ENCODE results near the gene MRPL14. TPM values are rescaled to one million over a fixed set of nuclear protein-coding genes. Genes with fewer than 3 reads are reported as not detected.

Gene MRPL14
- total RNA-seq, 4 donors from 2014 or later = 100 to 180 (median 152) TPM

- H3K4me1 ChIP-seq = peaks cover 90 to 94% of the 10 kb centered on the region in 2 donors
Measured at GRCh38 chr6:44108471-44108870, 18.8 kb downstream of the MRPL14 start.

DNA sequence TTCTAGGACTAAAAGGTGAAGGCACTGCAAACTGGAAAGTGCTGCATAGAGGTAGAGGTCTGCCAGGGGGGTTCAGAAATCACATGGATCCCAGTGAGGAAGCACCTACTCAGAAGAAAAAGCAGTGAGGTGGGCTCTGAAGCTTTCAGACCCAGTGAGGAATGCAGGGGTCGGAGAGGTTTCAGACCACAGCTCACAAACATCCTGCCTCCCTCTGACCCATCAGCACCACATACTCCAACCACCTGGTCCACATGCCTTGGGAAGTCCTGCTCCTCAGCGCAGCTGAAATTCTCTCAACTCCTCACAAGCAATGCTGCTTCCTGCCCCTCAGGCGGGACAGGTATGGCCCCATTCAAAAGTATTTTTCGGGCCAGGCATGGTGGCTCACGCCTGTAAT lies 20.2 kb downstream of the MRPL14 start:
- Histone ChIP-seq H3K9me3 (no peaks in the 10 kb centered on the region), H3K4me3 (no peak overlapping the region), H3K36me3 (peaks cover 0 to 3% of the 10 kb centered on the region in 2 donors), H3K27ac (peak overlapping the region; percentile 88 to 100 (median 95)), H3K27me3 (no peaks in the 10 kb centered on the region), H3K4me1 (peaks cover 80 to 82% of the 10 kb centered on the region in 2 donors)
- ATAC-seq (no peak), DNase-seq (no peak)
- intact Hi-C loops (cut with DNase I; ENCODE audit: low total_unique reads) = loop anchor here (5.0 kb wide), 1 partner anchor 130 kb away; no protein-coding TSS in a partner anchor
- in situ Hi-C loops (cut with MboI; ENCODE audit: low sequenced_read_pairs in 4 of 4) = loop anchor here in 1 of 4 donors (25.0 kb wide), 1 partner anchor 130 kb away; the partner anchor contains the start of gene HSP90AB1
- no peak for TF ChIP-seq CTCF (IDR thresholded peaks at IDR 0.05 in 4 of 5, conservative IDR thresholded peaks at IDR 0.05 in 1 of 5)
- TF ChIP-seq POLR2A (IDR thresholded peaks at IDR 0.05) = no peak

More at GRCh38 chr6:44108471-44108870, 18.8 kb downstream of the MRPL14 start:
- no peak for TF ChIP-seq CTCF (IDR thresholded peaks at IDR 0.05 in 4 of 5, conservative IDR thresholded peaks at IDR 0.05 in 1 of 5)
- TF ChIP-seq POLR2A (IDR thresholded peaks at IDR 0.05) = no peak
- Histone ChIP-seq H3K27ac (peak overlapping the region; percentile 88 to 100 (median 95)), H3K36me3 (peaks cover 0 to 16% of the 10 kb centered on the region in 2 donors), H3K27me3 (no peaks in the 10 kb centered on the region), H3K9me3 (no peaks in the 10 kb centered on the region), H3K4me3 (no peak overlapping the region)
- ATAC-seq (peak in 1 of 2 donors; percentile 29), DNase-seq (no peak)
- in situ Hi-C loops (cut with MboI; ENCODE audit: low sequenced_read_pairs in 4 of 4) = loop anchor here in 1 of 4 donors (25.0 kb wide), 1 partner anchor 129 kb away; the partner anchor contains the start of gene HSP90AB1
- intact Hi-C loops (cut with DNase I; ENCODE audit: low total_unique reads) = loop anchor here (5.0 kb wide), 1 partner anchor 129 kb away; no protein-coding TSS in a partner anchor

GRCh38 chr6:44105993-44106740 lies 21.1 kb downstream of the MRPL14 start:
- H3K9me3 ChIP-seq = no peaks in the 10 kb centered on the region
- in situ Hi-C loops (cut with MboI; ENCODE audit: low sequenced_read_pairs in 4 of 4) = loop anchor here in 1 of 4 donors (25.0 kb wide), 1 partner anchor 131 kb away; the partner anchor contains the start of gene HSP90AB1
- no peaks in the 10 kb centered on the region for H3K36me3 ChIP-seq
- no peak overlapping the region for H3K4me3 ChIP-seq
- intact Hi-C loops (cut with DNase I; ENCODE audit: low total_unique reads) = loop anchor here (5.0 kb wide), 1 partner anchor 131 kb away; no protein-coding TSS in a partner anchor
- no peak for DNase-seq
- ATAC-seq = no peak
- H3K27me3 ChIP-seq = no peaks in the 10 kb centered on the region
- TF ChIP-seq CTCF (IDR thresholded peaks at IDR 0.05 in 4 of 5, conservative IDR thresholded peaks at IDR 0.05 in 1 of 5) = no peak
- no peak for TF ChIP-seq POLR2A (IDR thresholded peaks at IDR 0.05)
- H3K4me1 ChIP-seq = peaks cover 72 to 73% of the 10 kb centered on the region in 2 donors
- peak overlapping the region; percentile 88 to 100 (median 95) for H3K27ac ChIP-seq

DNA sequence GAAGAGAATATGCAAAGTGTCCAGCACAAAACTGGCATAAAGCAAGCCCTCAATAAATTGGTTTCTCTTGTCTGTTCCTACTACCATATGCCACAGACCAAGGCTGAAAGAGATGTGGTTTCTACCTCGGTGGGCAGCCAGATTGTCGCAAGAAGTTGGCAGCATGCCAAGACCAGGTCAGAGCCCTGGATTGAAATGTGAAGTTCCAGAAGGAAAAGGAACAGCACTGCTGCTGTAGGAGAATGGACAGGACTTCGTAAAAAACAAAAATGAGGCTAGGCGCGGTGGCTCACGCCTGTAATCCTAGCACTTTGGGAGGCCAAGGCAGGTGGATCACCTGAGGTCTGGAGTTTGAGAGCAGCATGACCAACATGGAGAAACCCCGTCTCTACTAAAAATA lies 22.1 kb downstream of the MRPL14 start:
- in situ Hi-C loops (cut with MboI; ENCODE audit: low sequenced_read_pairs in 4 of 4) = loop anchor here in 1 of 4 donors (25.0 kb wide), 1 partner anchor 132 kb away; the partner anchor contains the start of gene HSP90AB1
- no peaks in the 10 kb centered on the region for H3K9me3 ChIP-seq
- H3K27ac ChIP-seq = peak overlapping the region; percentile 88 to 100 (median 95)
- ATAC-seq (no peak), DNase-seq (peak in 1 of 2 donors; percentile 48)
- peaks cover 61 to 71% of the 10 kb centered on the region in 2 donors for H3K4me1 ChIP-seq
- no peaks in the 10 kb centered on the region for H3K36me3 ChIP-seq
- H3K27me3 ChIP-seq = no peaks in the 10 kb centered on the region
- H3K4me3 ChIP-seq = no peak overlapping the region
- intact Hi-C loops (cut with DNase I; ENCODE audit: low total_unique reads) = loop anchor here (5.0 kb wide), 1 partner anchor 132 kb away; no protein-coding TSS in a partner anchor
- no peak for TF ChIP-seq CTCF (IDR thresholded peaks at IDR 0.05 in 4 of 5, conservative IDR thresholded peaks at IDR 0.05 in 1 of 5)
- TF ChIP-seq POLR2A (IDR thresholded peaks at IDR 0.05) = no peak

All from gastrocnemius medialis (tissue), 4 donors.